SK-N-SH treated with all-trans-retinoic acid at 6 μM for 48 hours (cell line): ENCODE results near the gene TMEM62.
"Not testable (repeated sequence)": the region's sequence is repeated elsewhere in the genome, so short reads cannot be mapped to it uniquely, and the experiment has no call there.

Experiments used
- ATAC-seq: fragments of 200-7000 bp; cut with Tn5 transposase; 3 replicates; pipeline ENCODE4 v1.9.1; 2020; ENCODE audit warnings: mild to moderate bottlenecking, moderate library complexity
- ARNTL ChIP-seq: fragments of 450-650 bp; formaldehyde crosslinking; IDR thresholded peaks from 2 replicates; pipeline ENCODE4 v1.5.0; 2020; ENCODE audit warnings: low read depth, mild to moderate bottlenecking, moderate library complexity, borderline replicate concordance
- BACH2 ChIP-seq: fragments of 250-450 bp; sonication (Bioruptor Pico); IDR thresholded peaks from 2 replicates; pipeline ENCODE4 v1.9.0; 2021; ENCODE audit warnings: mild to moderate bottlenecking, borderline replicate concordance
- CSDC2 ChIP-seq: fragments of 250-450 bp; sonication (Bioruptor Pico); IDR thresholded peaks from 2 replicates; pipeline ENCODE4 v1.5.0; 2020; ENCODE audit warnings: mild to moderate bottlenecking, moderate library complexity
- ESRRG ChIP-seq: fragments of 250-450 bp; sonication (Bioruptor Pico); IDR thresholded peaks from 2 replicates; pipeline ENCODE4 v1.6.1; 2021; ENCODE audit warnings: mild to moderate bottlenecking
- GLIS3 ChIP-seq: fragments of 250-450 bp; sonication (Bioruptor Pico); IDR thresholded peaks from 2 replicates; pipeline ENCODE4 v1.5.0; 2020; ENCODE audit warnings: mild to moderate bottlenecking, moderate library complexity
- ISL1 ChIP-seq: fragments of 250-450 bp; sonication (Bioruptor Pico); IDR thresholded peaks from 2 replicates; pipeline ENCODE4 v2.1.2; 2022; ENCODE audit warnings: mild to moderate bottlenecking, moderate library complexity
- OSR1 ChIP-seq: fragments of 250-450 bp; sonication (Bioruptor Pico); IDR thresholded peaks from 2 replicates; pipeline ENCODE4 v1.8.0; 2022; ENCODE audit warnings: moderate library complexity, mild to moderate bottlenecking, inconsistent platforms
- PPARA ChIP-seq: fragments of 250-450 bp; sonication (Bioruptor Pico); IDR thresholded peaks from 2 replicates; pipeline ENCODE4 v1.5.0; 2020; ENCODE audit warnings: mild to moderate bottlenecking, borderline replicate concordance
- RARB ChIP-seq: fragments of 250-450 bp; sonication (Bioruptor Pico); IDR thresholded peaks from 2 replicates; pipeline ENCODE4 v1.8.0; 2021; ENCODE audit warnings: mild to moderate bottlenecking, moderate library complexity
- SNAI2 ChIP-seq: fragments of 250-450 bp; sonication (Bioruptor Pico); IDR thresholded peaks from 2 replicates; pipeline ENCODE4 v1.5.0; 2020; ENCODE audit warnings: mild to moderate bottlenecking, moderate library complexity
- TCF4 ChIP-seq: fragments of 250-450 bp; sonication (Bioruptor Pico); IDR thresholded peaks from 2 replicates; pipeline ENCODE4 v1.8.0; 2021; ENCODE audit warnings: mild to moderate bottlenecking, moderate library complexity, borderline replicate concordance
- TOX ChIP-seq: fragments of 250-450 bp; sonication (Bioruptor Pico); IDR thresholded peaks from 2 replicates; pipeline ENCODE4 v1.8.0; 2021; ENCODE audit warnings: mild to moderate bottlenecking, moderate library complexity, borderline replicate concordance
- ZC3H10 ChIP-seq: fragments of 250-450 bp; sonication (Bioruptor Pico); IDR thresholded peaks from 2 replicates; pipeline ENCODE4 v1.5.1; 2021; ENCODE audit warnings: mild to moderate bottlenecking, moderate library complexity
- ZFP3 ChIP-seq: fragments of 250-450 bp; sonication (Bioruptor Pico); IDR thresholded peaks from 2 replicates; pipeline ENCODE4 v1.5.0; 2020; ENCODE audit warnings: mild to moderate bottlenecking, moderate library complexity
- ZFP30 ChIP-seq: fragments of 450-650 bp; formaldehyde crosslinking; IDR thresholded peaks from 2 replicates; pipeline ENCODE4 v1.5.0; 2022; ENCODE audit warnings: mild to moderate bottlenecking, moderate library complexity
- ZNF565 ChIP-seq: fragments of 450-650 bp; formaldehyde crosslinking; conservative IDR thresholded peaks from 2 replicates; pipeline ENCODE4 v1.5.0; 2020; ENCODE audit warnings: low read depth, mild to moderate bottlenecking, moderate library complexity
- ZNF70 ChIP-seq: fragments of 450-650 bp; formaldehyde crosslinking; IDR thresholded peaks from 2 replicates; pipeline ENCODE4 v1.5.0; 2020; ENCODE audit warnings: mild to moderate bottlenecking, moderate library complexity
- ZNF8 ChIP-seq: fragments of 450-650 bp; formaldehyde crosslinking; IDR thresholded peaks from 2 replicates; pipeline ENCODE4 v1.5.0; 2020; ENCODE audit warnings: mild to moderate bottlenecking, moderate library complexity
- TF ChIP-seq, protein P1 (sequence below): fragments of 250-450 bp; sonication (Bioruptor Pico); IDR thresholded peaks from 2 replicates; pipeline ENCODE4 v1.8.0; 2020; ENCODE audit warnings: mild to moderate bottlenecking, moderate library complexity, borderline replicate concordance
- TF ChIP-seq, protein P2 (sequence below): fragments of 250-450 bp; sonication (Bioruptor Pico); IDR thresholded peaks from 2 replicates; pipeline ENCODE4 v1.5.1; 2021; ENCODE audit warnings: mild to moderate bottlenecking, moderate library complexity
- TF ChIP-seq, protein P3 (sequence below): fragments of 250-450 bp; sonication (Bioruptor Pico); IDR thresholded peaks from 2 replicates; pipeline ENCODE4 v1.8.0; 2021; ENCODE audit warnings: low read depth, mild to moderate bottlenecking, moderate library complexity, borderline replicate concordance
- TF ChIP-seq, protein P4 (sequence below): fragments of 250-450 bp; sonication (Bioruptor Pico); IDR thresholded peaks from 2 replicates; pipeline ENCODE4 v1.5.0; 2020; ENCODE audit warnings: mild to moderate bottlenecking, moderate library complexity
- TF ChIP-seq, protein P5 (sequence below): fragments of 250-450 bp; sonication (Bioruptor Pico); IDR thresholded peaks from 2 replicates; pipeline ENCODE4 v1.5.1; 2020; ENCODE audit warnings: low read depth, mild to moderate bottlenecking, moderate library complexity

TMEM62 gene

DNA sequence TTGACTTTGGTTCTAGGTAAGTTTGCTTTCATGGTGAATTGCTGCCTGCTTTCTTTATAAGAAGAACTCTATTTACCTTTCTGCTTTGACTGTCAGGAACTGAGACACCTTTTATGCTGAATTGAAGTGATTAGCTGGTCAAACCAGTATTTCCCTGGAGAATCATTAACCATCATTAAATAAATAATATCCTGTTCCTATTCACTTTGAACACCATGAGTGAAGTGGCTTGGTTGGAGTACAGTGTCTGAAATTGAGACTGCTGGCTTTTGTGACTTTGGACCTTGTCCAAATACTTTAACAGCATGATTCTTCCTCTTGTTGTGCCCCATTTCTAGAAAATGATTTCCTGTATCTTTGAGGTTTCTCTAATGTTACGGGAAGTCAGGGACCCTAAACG is 5.6 kb upstream of the TMEM62 start:
- TF ChIP-seq, protein P1, sequence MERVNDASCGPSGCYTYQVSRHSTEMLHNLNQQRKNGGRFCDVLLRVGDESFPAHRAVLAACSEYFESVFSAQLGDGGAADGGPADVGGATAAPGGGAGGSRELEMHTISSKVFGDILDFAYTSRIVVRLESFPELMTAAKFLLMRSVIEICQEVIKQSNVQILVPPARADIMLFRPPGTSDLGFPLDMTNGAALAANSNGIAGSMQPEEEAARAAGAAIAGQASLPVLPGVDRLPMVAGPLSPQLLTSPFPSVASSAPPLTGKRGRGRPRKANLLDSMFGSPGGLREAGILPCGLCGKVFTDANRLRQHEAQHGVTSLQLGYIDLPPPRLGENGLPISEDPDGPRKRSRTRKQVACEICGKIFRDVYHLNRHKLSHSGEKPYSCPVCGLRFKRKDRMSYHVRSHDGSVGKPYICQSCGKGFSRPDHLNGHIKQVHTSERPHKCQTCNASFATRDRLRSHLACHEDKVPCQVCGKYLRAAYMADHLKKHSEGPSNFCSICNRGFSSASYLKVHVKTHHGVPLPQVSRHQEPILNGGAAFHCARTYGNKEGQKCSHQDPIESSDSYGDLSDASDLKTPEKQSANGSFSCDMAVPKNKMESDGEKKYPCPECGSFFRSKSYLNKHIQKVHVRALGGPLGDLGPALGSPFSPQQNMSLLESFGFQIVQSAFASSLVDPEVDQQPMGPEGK (CRISPR knock-in tag): no peak
- TF ChIP-seq ARNTL (CRISPR knock-in tag) (no peak), ISL1 (CRISPR knock-in tag) (no peak), OSR1 (no peak), PPARA (CRISPR knock-in tag) (no peak), CSDC2 (CRISPR knock-in tag) (no peak), SNAI2 (no peak), ZFP30 (CRISPR knock-in tag) (no peak), TOX (CRISPR knock-in tag) (no peak), ZNF8 (no peak), TCF4 (no peak)
- TF ChIP-seq, protein P2, sequence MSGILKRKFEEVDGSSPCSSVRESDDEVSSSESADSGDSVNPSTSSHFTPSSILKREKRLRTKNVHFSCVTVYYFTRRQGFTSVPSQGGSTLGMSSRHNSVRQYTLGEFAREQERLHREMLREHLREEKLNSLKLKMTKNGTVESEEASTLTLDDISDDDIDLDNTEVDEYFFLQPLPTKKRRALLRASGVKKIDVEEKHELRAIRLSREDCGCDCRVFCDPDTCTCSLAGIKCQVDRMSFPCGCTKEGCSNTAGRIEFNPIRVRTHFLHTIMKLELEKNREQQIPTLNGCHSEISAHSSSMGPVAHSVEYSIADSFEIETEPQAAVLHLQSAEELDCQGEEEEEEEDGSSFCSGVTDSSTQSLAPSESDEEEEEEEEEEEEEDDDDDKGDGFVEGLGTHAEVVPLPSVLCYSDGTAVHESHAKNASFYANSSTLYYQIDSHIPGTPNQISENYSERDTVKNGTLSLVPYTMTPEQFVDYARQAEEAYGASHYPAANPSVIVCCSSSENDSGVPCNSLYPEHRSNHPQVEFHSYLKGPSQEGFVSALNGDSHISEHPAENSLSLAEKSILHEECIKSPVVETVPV (CRISPR knock-in tag): no peak
- TF ChIP-seq, protein P3, sequence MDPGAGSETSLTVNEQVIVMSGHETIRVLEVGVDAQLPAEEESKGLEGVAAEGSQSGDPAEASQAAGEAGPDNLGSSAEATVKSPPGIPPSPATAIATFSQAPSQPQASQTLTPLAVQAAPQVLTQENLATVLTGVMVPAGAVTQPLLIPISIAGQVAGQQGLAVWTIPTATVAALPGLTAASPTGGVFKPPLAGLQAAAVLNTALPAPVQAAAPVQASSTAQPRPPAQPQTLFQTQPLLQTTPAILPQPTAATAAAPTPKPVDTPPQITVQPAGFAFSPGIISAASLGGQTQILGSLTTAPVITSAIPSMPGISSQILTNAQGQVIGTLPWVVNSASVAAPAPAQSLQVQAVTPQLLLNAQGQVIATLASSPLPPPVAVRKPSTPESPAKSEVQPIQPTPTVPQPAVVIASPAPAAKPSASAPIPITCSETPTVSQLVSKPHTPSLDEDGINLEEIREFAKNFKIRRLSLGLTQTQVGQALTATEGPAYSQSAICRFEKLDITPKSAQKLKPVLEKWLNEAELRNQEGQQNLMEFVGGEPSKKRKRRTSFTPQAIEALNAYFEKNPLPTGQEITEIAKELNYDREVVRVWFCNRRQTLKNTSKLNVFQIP: no peak
- TF ChIP-seq, all 23 proteins: peak for 0
- no peak for ATAC-seq

DNA sequence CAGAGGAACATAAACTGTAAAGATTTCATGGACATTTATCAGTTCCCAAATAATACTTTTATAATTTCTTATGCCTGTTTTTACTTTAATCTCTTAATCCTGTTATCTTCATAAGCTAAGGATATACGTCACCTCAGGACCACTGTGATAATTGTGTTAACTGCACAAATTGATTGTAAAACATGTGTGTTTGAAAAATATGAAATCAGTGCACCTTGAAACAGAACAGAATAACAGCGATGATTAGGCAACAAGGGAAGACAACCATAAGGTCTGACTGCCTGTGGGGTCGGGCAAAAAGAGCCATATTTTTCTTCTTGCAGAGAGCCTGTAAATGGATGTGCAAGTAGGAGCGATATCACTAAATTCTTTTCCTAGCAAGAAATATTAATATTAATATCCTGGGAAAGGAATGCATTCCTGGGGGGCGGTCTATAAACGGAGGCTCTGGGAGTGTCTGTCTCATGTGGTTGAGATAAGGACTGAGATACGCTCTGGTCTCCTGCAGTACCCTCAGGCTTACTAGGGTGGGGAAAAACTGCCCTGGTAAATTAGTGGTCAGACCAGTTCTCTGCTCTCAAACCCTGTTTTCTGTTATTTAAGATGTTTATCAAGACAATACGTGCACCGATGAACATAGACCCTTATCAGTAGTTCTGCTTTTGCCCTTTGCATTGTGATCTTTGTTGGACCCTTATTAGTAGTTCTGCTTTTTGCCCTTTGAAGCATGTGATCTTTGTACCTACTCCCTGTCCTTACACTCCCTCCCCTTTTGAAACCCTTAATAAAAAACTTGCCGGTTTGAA is 5.0 kb upstream of the TMEM62 start:
- not testable (repeated sequence) for ATAC-seq

DNA sequence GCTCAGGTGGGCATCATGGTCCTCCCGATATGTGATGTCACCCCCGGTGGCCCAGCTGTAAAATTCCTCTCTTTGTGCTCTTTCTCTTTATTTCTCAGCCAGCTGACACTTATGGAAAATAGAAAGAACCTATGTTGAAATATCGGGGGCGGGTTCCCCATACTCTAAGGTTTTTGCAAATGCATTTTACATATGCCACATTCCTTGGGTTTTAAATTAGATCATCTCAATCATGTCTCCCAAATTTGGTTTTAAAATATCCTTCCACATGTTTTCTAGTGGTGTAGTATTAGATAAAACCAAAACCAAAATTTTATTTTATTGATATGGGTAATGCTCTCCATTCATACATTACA is 4.4 kb upstream of the TMEM62 start:
- no peak for ATAC-seq
- TF ChIP-seq CSDC2 (CRISPR knock-in tag) (no peak), ARNTL (CRISPR knock-in tag) (no peak), ESRRG (CRISPR knock-in tag) (no peak), ZNF565 (CRISPR knock-in tag) (no peak), TCF4 (no peak), RARB (CRISPR knock-in tag) (no peak), OSR1 (no peak), ZFP3 (CRISPR knock-in tag) (no peak), TOX (CRISPR knock-in tag) (no peak), GLIS3 (no peak), BACH2 (CRISPR knock-in tag) (no peak), ZC3H10 (CRISPR knock-in tag) (no peak), ZNF70 (CRISPR knock-in tag) (no peak)
- TF ChIP-seq, protein P3: no peak
- TF ChIP-seq, protein P4, sequence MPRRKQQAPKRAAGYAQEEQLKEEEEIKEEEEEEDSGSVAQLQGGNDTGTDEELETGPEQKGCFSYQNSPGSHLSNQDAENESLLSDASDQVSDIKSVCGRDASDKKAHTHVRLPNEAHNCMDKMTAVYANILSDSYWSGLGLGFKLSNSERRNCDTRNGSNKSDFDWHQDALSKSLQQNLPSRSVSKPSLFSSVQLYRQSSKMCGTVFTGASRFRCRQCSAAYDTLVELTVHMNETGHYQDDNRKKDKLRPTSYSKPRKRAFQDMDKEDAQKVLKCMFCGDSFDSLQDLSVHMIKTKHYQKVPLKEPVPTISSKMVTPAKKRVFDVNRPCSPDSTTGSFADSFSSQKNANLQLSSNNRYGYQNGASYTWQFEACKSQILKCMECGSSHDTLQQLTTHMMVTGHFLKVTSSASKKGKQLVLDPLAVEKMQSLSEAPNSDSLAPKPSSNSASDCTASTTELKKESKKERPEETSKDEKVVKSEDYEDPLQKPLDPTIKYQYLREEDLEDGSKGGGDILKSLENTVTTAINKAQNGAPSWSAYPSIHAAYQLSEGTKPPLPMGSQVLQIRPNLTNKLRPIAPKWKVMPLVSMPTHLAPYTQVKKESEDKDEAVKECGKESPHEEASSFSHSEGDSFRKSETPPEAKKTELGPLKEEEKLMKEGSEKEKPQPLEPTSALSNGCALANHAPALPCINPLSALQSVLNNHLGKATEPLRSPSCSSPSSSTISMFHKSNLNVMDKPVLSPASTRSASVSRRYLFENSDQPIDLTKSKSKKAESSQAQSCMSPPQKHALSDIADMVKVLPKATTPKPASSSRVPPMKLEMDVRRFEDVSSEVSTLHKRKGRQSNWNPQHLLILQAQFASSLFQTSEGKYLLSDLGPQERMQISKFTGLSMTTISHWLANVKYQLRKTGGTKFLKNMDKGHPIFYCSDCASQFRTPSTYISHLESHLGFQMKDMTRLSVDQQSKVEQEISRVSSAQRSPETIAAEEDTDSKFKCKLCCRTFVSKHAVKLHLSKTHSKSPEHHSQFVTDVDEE: no peak
- TF ChIP-seq, protein P5, sequence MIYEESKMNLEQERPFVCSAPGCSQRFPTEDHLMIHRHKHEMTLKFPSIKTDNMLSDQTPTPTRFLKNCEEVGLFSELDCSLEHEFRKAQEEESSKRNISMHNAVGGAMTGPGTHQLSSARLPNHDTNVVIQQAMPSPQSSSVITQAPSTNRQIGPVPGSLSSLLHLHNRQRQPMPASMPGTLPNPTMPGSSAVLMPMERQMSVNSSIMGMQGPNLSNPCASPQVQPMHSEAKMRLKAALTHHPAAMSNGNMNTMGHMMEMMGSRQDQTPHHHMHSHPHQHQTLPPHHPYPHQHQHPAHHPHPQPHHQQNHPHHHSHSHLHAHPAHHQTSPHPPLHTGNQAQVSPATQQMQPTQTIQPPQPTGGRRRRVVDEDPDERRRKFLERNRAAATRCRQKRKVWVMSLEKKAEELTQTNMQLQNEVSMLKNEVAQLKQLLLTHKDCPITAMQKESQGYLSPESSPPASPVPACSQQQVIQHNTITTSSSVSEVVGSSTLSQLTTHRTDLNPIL (CRISPR knock-in tag): no peak
- TF ChIP-seq, protein P1 (CRISPR knock-in tag): no peak
- TF ChIP-seq, protein P2 (CRISPR knock-in tag): no peak
- TF ChIP-seq, all 23 proteins: peak for 0
